ENCODE data around the gene SLFNL1.

SLFNL1 gene

DNA sequence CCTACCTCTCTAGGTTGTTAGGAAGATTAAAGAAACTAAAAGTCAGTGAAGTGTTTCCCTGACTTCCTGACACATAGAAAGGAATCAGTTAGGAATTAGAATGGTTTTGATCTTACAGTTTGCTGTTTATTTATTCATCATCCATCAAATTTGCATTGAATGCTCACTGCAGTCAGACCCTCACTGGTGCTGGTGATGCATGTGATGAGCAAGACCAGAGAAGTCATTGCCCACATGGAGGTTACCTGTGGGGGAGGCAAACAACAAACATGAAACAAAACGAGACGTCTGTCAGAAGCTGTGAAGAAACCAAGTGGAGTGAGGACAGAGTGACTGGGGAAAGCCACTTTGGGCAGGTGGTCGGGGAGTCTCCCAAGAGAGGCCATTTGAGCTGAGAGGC, 35.6 kb downstream of the SLFNL1 start:
- no peak for DNase-seq

DNA sequence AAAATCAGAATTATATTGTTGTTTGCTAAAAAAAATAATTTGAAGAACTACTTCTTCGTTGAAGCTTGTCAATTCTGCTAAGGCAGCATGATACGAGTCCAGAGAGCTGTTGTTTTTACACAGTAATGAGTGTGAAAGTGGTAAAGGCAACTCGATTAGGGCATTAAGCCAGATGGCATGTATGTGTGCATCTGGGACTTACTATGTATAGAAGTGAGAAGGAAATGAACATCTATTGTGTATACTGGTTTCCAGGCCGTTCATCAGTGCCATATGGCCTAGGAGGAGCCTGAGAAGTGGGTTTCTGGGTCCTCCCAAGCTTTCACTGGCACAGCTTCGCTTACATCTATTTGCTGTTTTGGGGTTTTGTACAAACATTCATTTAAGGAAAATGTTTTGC, 36.4 kb downstream of the SLFNL1 start:
- peak; percentile 33 for DNase-seq

DNA sequence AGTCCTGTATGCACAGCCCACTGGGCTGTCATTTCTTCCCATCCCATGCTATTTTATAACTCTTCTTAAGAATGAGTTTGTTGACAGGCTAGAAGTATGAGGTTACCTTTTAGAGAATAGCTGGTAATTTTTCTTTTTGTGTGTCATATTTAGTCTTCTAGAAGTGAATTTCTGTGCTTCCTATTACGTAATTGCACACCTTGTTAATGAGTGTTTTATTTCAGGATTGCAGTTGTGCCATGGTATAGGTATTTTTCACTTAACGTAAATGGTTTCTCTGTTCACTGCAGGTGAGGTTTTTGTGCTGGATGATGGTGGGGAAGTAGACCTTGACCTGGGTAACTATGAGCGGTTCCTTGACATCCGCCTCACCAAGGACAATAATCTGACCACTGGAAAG, 37.0 kb downstream of the SLFNL1 start:
- DNase-seq, result no peak

DNA sequence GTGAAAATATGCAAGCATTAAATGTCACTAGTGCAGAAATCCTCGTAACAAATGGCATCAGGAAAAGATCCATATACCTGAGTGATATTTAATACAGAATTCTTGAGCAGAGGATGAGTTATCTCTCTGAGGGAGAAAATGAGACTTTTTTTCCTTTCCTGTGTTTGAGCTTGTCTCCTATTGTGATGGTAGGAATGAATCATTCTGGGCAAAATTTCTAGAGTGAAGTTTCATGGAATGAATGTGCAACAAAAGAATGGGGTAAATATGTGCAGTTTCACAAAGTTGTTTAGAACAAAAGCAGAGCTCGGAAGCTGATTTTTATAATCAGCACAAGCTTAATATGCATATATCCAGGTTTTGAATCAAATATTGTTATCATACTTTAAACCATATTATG, 37.5 kb downstream of the SLFNL1 start:
- no peak for DNase-seq

DNA sequence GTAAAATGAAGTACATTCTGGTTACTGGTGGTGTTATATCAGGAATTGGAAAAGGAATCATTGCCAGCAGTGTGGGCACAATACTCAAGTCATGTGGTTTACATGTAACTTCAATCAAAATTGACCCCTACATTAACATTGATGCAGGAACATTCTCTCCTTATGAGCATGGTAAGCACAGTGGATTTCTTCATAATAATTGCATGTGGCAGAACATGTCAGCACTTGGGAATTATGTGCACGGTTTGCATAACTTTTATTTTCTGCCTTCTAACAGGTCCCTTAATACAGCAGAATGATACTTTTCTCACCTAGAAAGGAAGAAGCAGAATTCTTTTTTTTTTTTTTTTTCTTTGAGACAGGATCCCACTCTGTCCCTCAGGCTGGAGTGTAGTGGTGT, 38.2 kb downstream of the SLFNL1 start:
- DNase-seq, result no peak

DNA sequence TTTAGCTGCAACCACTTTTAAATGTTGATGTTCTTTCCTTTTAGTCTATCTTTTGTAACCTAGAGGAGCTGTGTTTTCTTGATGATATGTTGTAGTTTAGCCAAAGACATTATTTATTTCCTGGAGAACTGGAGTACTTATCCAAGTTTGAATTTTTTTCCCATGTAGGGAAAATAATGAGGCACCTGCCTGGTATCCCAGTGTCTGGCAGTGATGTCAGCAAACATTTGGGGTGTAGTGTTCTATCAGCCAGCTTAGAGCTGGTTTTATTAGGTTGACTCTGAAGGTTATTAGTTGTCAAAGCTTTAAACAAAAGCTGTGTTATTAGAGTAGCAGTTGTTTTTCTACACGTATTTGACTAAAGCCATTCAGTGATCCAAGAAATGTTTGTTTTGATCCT, 38.8 kb downstream of the SLFNL1 start:
- no peak for DNase-seq

DNA sequence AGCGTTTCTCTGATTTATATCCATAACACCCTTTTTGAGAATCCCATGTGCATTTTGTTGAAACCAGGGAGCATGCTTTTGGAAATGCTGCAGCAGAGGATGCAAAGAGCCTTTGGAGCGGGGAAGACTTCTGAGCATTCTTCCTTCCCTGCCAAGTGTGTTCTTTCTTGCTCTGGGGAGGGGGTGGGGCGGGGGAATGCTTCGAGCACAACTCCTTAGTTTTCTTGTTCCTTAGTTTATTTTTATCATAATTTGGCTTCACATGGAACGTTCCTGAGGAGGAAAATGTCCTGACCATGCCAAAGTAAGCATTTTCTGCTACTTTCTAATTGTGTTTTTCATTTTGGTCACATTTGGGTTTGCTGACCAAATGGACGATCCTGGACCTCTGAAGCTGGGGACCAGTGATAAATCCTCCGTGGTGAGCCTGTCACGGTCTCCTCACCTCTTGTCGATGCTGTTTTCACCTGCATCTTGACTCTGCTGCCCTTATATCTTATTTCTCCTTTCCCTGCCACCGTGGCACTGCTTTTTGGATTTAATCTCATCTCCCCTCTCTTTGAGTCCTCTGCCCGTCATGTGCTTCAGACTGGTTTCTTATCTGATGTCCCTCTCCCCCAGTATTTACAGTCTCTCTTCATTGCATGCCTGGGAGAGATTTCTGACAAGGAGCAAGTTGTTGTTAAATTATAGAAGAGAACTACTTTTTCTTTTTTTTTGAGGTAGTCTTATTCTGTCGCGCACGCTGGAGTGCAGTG, 39.7 kb downstream of the SLFNL1 start:
- DNase-seq, result no peak

DNA sequence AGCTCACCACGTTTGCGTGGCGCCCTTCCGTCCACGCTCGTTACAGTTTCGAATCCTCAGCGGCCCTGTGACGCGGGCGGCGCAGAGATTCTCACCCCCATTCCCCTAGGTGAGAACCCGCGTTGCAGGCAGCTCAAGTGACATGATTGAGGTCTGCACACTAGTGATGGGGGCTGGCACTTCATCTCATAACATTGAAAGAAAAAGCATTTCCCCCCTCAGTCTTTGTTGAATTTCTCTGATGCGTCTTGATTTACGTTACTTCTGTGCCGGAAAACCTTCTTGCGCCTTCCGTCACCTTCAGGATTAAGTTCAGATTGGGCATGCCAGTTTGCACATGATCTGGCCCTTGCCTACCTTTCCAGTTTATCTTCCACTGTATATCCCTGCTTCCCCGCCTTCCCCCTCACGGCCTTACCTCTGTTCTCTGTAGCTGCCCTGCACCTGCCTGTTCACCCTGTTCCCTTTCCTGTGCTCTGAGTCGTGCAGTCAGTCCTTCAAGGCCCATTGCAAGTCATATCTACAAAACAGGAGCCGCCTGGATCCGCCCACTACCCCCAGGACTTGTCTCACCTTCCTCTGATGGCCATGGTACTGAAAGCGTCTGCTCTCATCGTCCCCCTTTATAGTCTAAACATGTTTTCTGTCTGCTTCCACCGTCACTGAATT, 40.9 kb downstream of the SLFNL1 start:
- DNase-seq, result peak; percentile 63

DNA sequence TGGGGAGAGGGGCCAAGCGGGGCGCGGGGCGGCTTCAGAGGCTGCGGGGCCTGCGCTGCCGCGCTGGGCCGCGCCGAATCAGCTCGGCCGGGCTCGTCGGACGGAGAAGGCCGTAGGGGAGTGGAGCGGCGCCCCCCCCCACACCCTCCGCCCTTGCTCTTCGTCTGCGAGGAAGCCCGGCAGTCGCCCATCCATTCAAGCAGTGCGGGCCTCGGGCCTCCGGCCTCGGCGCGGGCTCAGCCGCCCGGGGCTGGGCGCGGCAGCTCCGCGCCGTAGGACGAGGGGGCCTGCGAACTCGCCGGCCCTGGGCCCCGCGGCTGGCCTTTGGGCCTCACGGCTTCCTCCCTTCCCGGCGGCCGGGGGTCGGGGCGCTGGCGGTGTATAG, 41.5 kb downstream of the SLFNL1 start:
- DNase-seq, result no peak

DNA sequence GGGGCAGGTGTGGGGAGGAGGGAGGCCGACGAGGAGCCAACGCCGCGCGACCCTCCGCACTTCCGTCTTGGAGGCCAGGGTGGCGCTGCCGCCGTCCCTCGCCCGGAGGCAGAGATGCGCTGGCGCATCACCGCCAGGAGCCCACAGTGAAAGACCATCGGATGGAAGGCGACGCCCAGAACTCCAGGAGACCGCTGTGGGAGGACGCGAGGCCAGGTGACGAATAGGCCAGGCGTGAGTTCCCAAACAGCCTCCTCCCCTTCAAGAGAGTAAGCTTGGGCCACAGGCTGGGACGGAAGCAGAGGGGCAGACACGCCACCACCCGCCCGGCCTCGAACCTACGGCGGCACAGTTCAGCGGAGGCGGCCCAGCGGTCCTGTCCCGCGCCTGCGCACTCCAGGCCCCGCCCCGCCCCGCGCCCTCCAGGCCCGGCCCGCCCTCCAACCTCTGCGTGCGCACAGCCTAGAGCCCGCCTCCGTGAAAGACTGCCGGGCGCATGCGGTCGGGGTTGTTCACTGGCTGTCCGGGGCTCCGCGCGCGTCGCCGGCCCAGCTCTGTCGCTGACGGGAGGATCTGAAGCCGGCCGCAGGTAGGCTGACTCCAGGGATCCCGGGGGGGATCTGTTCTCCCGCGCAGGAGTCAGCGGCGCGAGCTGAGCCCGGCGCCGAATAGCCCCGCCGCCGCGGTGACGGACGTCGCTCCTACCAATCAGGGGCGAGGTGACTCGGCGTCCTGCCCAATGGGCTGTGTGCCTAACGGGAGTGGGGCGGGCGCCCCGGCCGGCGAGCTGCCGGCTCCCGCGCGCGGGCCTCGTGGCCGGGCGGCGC, 42.1 kb downstream of the SLFNL1 start, which contains the start of gene CTPS1:
Gene CTPS1 (plus strand): TSS at position 456 of the 827 bp plus-strand sequence. CDS start 3,595 bp downstream, outside the sequence.
- peak; percentile 97 for DNase-seq

DNA sequence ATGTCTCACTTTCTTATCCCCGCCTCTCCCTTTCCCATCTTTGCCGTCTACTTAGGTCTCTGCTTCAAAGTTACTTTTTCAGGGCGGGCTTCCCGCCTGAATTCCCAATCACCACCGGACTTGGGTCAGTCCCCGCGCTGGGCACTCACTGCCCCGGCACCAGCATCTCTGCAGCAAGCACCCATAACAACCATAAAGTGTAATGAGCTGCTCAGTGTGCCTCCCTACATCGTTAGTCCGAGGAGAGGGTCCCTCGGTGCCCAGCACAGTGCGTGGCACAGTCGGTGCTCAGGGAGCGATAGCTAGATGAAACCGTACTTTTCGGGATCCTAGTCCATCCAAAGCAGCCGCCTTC, 42.7 kb downstream of the SLFNL1 start:
- no peak for DNase-seq

DNA sequence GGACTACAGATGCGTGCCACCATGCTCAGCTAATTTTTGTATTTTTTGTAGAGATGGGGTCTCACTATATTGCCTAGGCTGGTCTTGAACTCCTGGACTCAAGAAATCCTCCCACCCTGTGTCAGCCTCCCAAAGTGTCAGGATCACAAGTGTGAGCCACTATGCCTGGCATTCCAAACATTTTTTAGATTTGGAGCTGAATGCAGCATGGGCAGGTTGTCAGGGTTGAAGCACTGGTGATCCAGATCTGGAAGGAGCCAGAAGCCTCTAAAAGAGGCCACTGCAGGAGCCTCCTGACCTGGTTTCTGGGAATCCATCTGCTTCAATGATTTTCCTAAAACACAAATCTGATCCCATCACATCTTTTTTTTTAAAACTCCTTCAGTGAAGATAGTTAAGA, 43.8 kb downstream of the SLFNL1 start:
- no peak for DNase-seq

DNA sequence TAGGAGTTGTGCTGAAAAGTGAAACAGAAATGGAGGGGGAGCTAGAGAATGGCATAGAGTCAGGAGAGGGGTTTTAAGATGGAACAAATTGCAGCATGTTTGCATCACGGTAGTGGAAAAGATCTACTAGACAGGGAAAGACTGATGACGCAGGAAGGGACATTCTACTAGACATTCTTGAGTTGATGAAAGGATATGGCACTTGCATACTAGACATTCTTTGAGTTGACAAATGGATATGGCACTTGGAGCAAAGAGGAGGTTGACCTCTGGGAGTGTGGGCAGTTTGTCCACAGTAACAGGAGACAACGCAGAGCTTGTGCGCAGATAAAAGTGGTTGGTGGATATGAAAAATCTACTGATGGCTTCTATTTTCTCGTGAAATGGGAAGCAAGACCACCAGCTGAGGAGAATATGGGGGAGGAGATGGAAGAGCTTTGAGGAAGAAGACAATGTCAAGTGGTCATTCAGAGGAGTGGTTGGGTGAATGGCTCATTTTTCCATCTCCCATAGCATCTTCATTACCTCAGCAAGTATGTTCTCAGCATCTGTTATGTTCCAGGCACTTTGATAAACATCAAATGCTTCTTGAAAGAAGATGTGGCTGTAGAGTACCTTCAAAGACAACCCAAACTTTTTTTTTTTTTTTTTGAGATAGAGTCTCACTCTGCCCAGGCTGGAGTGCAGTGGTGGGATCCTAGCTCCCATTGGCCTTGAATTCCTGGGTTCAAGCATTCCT, 44.4 kb downstream of the SLFNL1 start:
- no peak for DNase-seq

DNA sequence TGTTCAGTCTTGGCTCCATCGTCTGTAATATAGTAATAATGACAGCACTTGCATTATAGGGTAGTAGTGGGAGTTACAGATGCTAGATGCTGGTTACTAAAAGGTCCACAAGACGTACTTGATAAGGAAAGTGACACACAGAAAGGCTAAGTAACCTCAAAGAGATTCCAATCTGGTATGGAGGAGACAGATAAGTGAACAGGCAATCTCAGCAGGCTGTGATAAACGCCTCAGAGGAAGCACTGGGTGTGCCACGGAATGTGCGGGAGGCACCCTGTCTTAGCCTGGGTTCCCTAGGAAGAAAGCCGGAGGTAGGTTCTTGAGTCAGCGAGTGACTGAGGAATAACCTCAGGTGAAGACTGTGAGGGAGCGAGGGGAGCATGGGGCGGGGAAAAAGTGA, 46.6 kb downstream of the SLFNL1 start:
- DNase-seq, result no peak

DNA sequence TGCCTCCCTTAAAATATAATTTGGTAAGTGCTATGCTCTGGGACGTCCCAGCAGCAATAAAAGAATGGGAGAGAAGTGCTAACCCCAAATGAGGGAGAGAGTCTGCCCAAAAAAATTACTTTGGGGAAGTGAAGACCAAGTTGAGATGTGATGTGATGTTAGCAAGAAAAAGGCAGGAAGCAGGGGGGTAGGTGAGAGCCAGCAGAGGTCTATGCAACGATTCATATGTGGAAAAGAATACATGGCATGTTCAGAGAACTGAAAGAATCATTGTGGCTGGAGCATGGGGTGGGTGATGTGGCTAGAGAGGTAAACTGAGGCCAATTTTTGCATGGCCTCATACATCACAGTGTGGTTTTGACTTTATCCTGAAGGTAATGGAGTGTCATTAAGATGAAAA, 47.6 kb downstream of the SLFNL1 start:
- DNase-seq, result no peak

DNA sequence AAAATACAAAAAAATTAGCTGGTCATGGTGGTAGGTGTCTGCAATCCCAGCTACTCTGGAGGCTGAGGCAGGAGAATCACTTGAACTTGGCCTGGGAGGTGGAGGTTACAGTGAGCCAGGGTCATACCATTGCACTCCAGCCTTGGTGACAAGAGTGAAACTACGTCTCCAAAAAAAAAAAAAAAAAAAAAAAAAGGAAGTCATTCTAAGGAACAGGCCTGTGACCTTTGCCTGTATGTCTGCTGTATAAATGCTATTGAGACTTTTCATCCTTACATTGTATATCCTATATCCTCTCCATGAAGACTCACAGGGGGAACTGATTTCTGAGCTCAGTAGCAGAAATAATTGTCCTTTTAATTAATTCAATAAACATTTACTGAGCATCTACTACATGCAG, 49.6 kb downstream of the SLFNL1 start:
- DNase-seq, result no peak

DNA sequence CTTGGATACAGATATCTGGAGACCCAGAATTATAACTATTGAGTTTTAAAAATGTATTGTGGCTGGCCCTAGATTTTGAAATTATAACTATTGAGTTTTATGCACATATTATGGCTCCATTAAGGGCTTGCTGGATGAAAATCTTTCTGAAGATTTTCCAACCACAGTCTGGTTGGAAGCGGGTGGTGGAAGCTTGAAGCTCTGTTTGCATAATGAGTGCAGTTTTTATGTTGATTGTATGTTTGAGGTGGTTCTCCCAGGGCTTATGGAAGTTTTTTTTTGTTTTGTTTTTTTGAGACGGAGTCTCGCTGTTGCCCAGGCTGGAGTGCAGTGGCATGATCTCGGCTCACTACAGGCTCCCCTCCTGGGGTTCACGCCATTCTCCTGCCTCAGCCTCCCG, 52.1 kb downstream of the SLFNL1 start:
- no peak for DNase-seq

DNA sequence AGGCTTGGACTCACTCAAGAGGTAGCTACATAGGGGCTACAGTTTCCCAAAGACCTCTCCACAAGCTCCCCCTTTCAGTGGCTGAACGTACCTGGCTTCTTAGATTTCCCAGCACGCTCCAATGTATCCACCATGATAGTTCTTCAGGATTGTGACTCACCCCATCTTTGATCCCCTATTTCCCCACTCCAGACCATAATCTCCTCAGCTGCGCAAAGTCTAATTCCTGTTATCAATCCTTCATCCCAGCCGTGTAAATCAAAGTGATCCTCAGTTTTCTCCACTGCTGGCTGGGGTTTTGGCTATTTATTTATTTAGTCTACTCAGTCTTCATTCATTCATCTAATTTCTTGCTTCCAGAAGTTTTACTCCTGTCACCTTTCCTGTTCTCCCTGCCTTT, 55.1 kb downstream of the SLFNL1 start:
- no peak for DNase-seq
